Neural cell (in vitro differentiated cells): ENCODE measurements around the gene SELENOF.
"Not testable (repeated sequence)": the region's sequence is repeated elsewhere in the genome, so short reads cannot be mapped to it uniquely, and the experiment has no call there.

Source experiments
- MXI1 ChIP-seq: fragments of 450-650 bp; conservative IDR thresholded peaks from 2 replicates; pipeline ENCODE4 v1.6.1; 2014; ENCODE audit warnings: antibody characterized with exemption, mild to moderate bottlenecking; ENCODE audit not compliant: poor library complexity, severe bottlenecking
- POLR2AphosphoS5 ChIP-seq: IDR thresholded peaks from 2 replicates; pipeline ENCODE4 v1.6.1; 2012
- TAF1 ChIP-seq: IDR thresholded peaks from 2 replicates; pipeline ENCODE4 v1.6.1; 2012; ENCODE audit warnings: low read depth
- TF ChIP-seq, protein P1 (sequence below): fragments of 450-650 bp; IDR thresholded peaks from 2 replicates; pipeline ENCODE4 v1.5.1; 2014; ENCODE audit warnings: antibody characterized with exemption, mild to moderate bottlenecking, moderate library complexity; ENCODE audit not compliant: poor library complexity, severe bottlenecking

DNA sequence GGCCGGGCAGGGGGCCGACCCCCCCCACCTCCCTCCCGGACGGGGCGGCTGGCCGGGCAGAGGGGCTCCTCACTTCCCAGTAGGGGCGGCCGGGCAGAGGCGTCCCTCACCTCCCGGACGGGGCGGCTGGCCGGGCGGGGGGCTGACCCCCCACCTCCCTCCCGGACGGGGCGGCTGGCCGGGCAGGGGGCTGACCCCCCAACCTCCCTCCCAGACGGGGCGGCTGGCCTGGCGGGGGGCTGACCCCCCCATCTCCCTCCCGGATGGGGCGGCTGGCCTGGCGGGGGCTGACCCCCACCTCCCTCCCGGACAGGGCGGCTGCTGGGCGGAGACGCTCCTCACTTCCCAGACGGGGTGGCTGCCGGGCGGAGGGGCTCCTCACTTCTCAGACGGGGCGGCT is 14.5 kb downstream of the SELENOF start:
- not testable (repeated sequence) for TF ChIP-seq MXI1, TAF1, POLR2AphosphoS5
- TF ChIP-seq, protein P1, sequence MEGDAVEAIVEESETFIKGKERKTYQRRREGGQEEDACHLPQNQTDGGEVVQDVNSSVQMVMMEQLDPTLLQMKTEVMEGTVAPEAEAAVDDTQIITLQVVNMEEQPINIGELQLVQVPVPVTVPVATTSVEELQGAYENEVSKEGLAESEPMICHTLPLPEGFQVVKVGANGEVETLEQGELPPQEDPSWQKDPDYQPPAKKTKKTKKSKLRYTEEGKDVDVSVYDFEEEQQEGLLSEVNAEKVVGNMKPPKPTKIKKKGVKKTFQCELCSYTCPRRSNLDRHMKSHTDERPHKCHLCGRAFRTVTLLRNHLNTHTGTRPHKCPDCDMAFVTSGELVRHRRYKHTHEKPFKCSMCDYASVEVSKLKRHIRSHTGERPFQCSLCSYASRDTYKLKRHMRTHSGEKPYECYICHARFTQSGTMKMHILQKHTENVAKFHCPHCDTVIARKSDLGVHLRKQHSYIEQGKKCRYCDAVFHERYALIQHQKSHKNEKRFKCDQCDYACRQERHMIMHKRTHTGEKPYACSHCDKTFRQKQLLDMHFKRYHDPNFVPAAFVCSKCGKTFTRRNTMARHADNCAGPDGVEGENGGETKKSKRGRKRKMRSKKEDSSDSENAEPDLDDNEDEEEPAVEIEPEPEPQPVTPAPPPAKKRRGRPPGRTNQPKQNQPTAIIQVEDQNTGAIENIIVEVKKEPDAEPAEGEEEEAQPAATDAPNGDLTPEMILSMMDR, result not testable (repeated sequence)
